ENCODE results near the gene DNAAF9.

DNA sequence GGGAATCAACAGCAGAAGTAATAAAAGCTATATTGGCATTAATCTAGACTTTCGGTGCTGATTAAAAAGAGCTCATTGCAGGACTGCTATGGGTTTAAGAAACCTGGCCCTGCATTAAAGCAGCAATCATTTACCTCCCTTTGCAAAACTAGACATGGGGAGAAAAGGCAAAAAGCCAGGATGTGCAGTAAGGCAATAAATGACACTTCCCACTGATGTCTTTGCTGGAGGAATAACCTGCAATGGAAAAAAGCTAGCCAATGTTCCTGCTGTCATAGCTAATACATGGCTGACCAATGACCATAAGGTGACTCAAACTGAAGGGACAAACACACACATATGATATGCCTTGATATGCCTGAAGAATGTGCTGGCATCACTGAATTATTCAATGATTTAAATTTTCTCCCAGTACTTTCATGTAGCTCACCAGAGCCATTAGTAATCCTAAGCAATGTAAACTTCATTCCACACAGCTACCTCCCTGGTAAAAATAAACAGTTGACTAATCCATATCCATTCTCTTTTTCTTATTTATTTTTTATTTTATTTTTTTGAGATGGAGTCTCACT lies 8.7 kb downstream of the DNAAF9 start:
- no peak for TF ChIP-seq EZH2 (IDR thresholded peaks at IDR 0.05; ENCODE audit: borderline replicate concordance, low read depth, low read length, severe bottlenecking)
- TF ChIP-seq, protein P1, sequence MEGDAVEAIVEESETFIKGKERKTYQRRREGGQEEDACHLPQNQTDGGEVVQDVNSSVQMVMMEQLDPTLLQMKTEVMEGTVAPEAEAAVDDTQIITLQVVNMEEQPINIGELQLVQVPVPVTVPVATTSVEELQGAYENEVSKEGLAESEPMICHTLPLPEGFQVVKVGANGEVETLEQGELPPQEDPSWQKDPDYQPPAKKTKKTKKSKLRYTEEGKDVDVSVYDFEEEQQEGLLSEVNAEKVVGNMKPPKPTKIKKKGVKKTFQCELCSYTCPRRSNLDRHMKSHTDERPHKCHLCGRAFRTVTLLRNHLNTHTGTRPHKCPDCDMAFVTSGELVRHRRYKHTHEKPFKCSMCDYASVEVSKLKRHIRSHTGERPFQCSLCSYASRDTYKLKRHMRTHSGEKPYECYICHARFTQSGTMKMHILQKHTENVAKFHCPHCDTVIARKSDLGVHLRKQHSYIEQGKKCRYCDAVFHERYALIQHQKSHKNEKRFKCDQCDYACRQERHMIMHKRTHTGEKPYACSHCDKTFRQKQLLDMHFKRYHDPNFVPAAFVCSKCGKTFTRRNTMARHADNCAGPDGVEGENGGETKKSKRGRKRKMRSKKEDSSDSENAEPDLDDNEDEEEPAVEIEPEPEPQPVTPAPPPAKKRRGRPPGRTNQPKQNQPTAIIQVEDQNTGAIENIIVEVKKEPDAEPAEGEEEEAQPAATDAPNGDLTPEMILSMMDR (IDR thresholded peaks at IDR 0.05; ENCODE audit: extremely low read depth in 1 of 2, insufficient read depth in 1 of 2, low read depth in 1 of 2, low read length in 2 of 2), result no peak
- no peak for TF ChIP-seq POLR2A (IDR thresholded peaks at IDR 0.05; ENCODE audit: low read depth, low read length)
- no peak for TF ChIP-seq POLR2AphosphoS5 (IDR thresholded peaks at IDR 0.05; ENCODE audit: insufficient read depth, low read depth, low read length)
- TF ChIP-seq, protein P2, sequence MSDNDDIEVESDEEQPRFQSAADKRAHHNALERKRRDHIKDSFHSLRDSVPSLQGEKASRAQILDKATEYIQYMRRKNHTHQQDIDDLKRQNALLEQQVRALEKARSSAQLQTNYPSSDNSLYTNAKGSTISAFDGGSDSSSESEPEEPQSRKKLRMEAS (IDR thresholded peaks at IDR 0.05; ENCODE audit: insufficient read depth, insufficient read length), result no peak
- no peak for TF ChIP-seq JUN (IDR thresholded peaks at IDR 0.05; ENCODE audit: borderline replicate concordance, insufficient read depth, insufficient read length, low read depth)
- no peak for TF ChIP-seq GATA2 (IDR thresholded peaks at IDR 0.05; ENCODE audit: insufficient read depth, insufficient read length, low read depth, low read length)
- no peak for TF ChIP-seq MYC (IDR thresholded peaks at IDR 0.05; ENCODE audit: low read depth, low read length)

Measured in endothelial cell of umbilical vein (primary cell).